ENCODE measurements around the gene CCDC12. TPM values are rescaled to one million over a fixed set of nuclear protein-coding genes. Genes with fewer than 3 reads are reported as not detected.

The CCDC12 gene
- total and polyA plus RNA-seq, 12 donors = 33.2 to 145 (median 70.0) TPM

DNA sequence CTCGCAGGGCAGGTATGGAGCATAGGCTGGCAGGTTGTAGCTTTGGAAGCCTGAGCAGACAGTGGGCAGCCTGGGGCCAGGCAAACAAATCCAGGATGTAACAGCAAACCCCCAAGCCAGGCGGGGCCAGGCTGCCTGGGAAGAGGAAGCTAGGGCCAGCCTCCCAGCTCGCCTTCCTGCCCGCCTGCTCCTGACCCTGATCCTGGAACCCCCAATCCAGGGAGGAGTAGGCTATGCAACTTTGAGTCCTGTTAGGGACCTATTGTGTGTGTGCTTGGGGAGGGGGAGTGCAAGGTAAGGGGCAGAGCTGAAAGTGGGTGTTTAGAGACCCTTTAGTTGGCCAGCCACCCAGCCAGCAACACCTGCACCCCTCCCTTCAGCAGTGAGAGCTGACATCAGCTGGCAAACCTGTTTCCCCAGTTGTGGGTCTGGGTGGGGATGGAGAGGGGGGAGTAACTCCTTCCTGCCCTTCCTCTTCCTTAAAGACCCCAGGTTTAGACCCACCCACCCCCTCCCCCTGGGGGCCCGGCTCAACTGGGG lies 5.5 kb upstream of the CCDC12 start:
- Histone ChIP-seq H3K9me3 (replicated peaks in 1 of 3) (no peaks in the 10 kb centered on the region), H3K4me1 (replicated peaks in 1 of 2) (peaks cover 10 to 18% of the 10 kb centered on the region in 2 donors), H3K4me3 (no peak overlapping the region), H3K27ac (peak overlapping the region in 1 of 5 donors; percentile 45), H3K27me3 (no peaks in the 10 kb centered on the region), H3K36me3 (replicated peaks in 1 of 2) (no peaks in the 10 kb centered on the region)
- 56 to 72% (median 64%) methylated on average over 5 of the region's 5 CpGs for WGBS, 4 donors
- intact Hi-C loops (cut with DNase I) = no loop called here
- TF ChIP-seq, protein P1, sequence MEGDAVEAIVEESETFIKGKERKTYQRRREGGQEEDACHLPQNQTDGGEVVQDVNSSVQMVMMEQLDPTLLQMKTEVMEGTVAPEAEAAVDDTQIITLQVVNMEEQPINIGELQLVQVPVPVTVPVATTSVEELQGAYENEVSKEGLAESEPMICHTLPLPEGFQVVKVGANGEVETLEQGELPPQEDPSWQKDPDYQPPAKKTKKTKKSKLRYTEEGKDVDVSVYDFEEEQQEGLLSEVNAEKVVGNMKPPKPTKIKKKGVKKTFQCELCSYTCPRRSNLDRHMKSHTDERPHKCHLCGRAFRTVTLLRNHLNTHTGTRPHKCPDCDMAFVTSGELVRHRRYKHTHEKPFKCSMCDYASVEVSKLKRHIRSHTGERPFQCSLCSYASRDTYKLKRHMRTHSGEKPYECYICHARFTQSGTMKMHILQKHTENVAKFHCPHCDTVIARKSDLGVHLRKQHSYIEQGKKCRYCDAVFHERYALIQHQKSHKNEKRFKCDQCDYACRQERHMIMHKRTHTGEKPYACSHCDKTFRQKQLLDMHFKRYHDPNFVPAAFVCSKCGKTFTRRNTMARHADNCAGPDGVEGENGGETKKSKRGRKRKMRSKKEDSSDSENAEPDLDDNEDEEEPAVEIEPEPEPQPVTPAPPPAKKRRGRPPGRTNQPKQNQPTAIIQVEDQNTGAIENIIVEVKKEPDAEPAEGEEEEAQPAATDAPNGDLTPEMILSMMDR (IDR thresholded peaks at IDR 0.05) = no peak
- no peak for TF ChIP-seq POLR2A (IDR thresholded peaks at IDR 0.05)
- no peak for DNase-seq

DNA sequence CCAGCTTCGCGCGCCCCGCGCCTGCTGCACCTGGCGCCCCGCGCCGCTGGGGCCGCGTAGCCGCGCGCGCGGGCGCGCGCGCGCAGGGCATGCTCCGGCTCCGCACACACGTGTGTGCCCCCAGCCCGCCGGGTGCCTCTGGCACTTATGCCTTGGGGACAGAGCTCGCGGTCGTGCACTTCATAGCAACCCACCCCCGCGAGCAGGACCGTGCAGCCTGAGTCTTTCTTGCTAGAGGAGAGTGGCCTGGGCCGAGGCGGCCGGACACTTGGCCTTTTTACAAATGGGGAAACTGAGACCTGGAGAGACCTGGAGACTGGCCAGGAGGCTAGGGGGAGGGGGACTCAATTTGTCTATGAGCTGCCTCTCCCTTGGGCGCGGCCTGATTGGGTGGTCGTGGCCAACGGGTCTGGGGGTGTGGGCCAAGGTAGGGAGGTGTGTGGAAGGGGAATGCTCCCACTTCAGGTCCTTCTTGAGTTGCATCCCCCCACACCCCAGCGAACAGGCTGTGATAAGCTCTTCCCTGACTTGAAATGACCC lies 3.5 kb upstream of the CCDC12 start:
- TF ChIP-seq, protein P1 (IDR thresholded peaks at IDR 0.05) = no peak
- no peak for TF ChIP-seq POLR2A (IDR thresholded peaks at IDR 0.05)
- H3K36me3 ChIP-seq (replicated peaks in 1 of 2) = no peaks in the 10 kb centered on the region
- H3K4me1 ChIP-seq (replicated peaks in 1 of 2) = peaks cover 15 to 26% of the 10 kb centered on the region in 2 donors
- DNase-seq = peak; percentile 31 to 74 (median 53)
- H3K4me3 ChIP-seq = peak overlapping the region in 3 of 4 donors; percentile 45 to 87 (median 62)
- H3K27ac ChIP-seq = peak overlapping the region in 3 of 5 donors; percentile 43 to 88 (median 44)
- no peaks in the 10 kb centered on the region for H3K9me3 ChIP-seq (replicated peaks in 1 of 3)
- H3K27me3 ChIP-seq = no peaks in the 10 kb centered on the region
- intact Hi-C loops (cut with DNase I) = no loop called here
- WGBS, 4 donors = 3 to 50% (median 5%) methylated on average over 1 to 36 of the region's 40 CpGs

DNA sequence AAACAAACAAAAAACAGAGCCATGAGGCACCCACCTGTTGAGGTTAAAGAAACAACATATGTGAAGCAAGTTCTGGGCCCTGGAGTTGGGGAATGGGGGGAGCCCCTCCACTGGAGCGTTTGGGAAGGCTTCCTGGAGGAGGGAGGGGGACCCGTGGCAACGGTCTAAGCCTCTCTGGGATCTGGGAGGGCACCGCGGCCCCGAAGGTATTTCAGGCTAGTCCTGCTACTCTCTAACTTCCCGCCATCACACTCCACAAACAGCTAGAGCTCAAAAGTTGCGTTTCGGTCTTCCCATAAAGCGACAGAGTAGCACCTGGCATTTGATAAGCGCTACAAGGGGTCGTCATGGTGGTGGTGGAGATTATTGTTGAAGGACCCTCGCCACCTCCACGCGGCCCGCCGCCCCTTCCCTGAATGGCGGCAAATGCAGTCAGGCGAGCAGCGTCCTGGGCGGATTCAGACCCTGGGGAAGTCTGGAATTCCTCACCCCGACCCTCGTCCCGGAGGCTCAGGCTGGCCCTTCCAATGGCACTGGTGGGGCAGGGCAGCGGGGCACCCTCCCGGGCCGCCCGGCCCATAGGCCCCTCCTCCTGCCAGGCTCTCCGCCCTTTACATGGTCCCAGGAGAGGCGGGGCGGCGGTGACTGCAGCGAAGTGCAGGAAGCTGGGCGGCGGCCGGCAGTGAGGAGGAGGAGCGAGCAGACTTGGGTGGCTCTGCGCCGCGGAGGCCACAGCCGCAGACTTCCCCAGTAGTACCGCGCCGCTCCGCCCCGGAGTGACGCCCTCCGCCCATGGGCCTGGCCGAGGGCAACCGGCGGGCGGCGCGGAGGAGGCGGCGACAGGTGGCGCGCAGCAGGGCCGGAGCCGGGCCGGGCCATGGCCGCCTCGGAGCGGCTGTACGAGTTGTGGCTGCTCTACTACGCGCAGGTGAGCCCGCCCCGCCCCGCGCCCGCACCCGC lies 2.7 kb upstream of the CCDC12 start, which contains the start of gene NBEAL2:
Gene NBEAL2 (plus strand): TSS at position 682 of the 960 bp plus-strand sequence. CDS start 196 bp downstream, at position 878.
- WGBS, 4 donors = 0 to 2% (median 1%) methylated on average over 2 to 72 of the region's 73 CpGs
- peak; percentile 73 to 94 for TF ChIP-seq POLR2A (IDR thresholded peaks at IDR 0.05)
- TF ChIP-seq, protein P1 (IDR thresholded peaks at IDR 0.05) = peak in 2 of 6 experiments; percentile 5 to 12
- H3K9me3 ChIP-seq (replicated peaks in 1 of 3) = no peaks in the 10 kb centered on the region

DNA sequence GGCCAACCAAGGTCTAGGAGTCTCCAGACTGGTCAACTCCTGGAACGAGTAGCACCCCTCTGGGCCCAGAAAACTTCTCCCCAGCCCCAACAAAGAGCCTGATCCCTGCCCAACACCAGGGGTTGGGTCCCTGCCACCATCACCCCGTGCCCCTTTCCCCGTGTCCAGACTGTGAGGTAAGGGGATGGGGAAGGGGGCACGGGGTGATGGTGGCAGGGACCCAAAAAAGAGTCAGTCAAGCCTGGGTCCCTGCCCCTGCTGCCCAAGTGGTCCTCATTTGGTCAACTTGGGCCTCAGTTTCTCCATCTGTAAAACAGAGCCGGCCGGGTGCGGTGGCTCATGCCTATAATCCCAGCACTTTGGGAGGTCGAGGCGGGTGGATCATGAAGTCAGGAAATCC lies 1.8 kb upstream of the CCDC12 start:
- intact Hi-C loops (cut with DNase I) = no loop called here
- no peaks in the 10 kb centered on the region for H3K36me3 ChIP-seq (replicated peaks in 1 of 2)

More for the DNA sequence above, 2.7 kb upstream of the CCDC12 start, which contains the start of gene NBEAL2:
- intact Hi-C loops (cut with DNase I) = no loop called here
- Histone ChIP-seq H3K4me1 (replicated peaks in 1 of 2) (peaks cover 18 to 33% of the 10 kb centered on the region in 2 donors), H3K27me3 (no peaks in the 10 kb centered on the region), H3K36me3 (replicated peaks in 1 of 2) (no peaks in the 10 kb centered on the region), H3K27ac (peak within 1 kb of the TSS; percentile 49 to 88 (median 60)), H3K4me3 (peak within 1 kb of the TSS in 3 of 4 donors; percentile 45 to 87 (median 76))
- DNase-seq = peak; percentile 93 to 98 (median 97)

More for the DNA sequence above, 1.8 kb upstream of the CCDC12 start:
- Histone ChIP-seq H3K4me3 (no peak overlapping the region), H3K27me3 (no peaks in the 10 kb centered on the region), H3K27ac (no peak overlapping the region), H3K4me1 (replicated peaks in 1 of 2) (peaks cover 18 to 39% of the 10 kb centered on the region in 2 donors), H3K9me3 (replicated peaks in 1 of 3) (no peaks in the 10 kb centered on the region)
- 90 to 93% (median 92%) methylated on average over 9 of the region's 9 CpGs for WGBS, 4 donors
- DNase-seq = peak in 1 of 7 donors; percentile 27
- TF ChIP-seq POLR2A (IDR thresholded peaks at IDR 0.05) = no peak
- TF ChIP-seq, protein P1 (IDR thresholded peaks at IDR 0.05) = no peak

All from adrenal gland (tissue), 12 donors.